Measurements from ENCODE around the gene KRTAP10-10.
"Not testable (repeated sequence)": the region's sequence is repeated elsewhere in the genome, so short reads cannot be mapped to it uniquely, and the experiment has no call there.

The KRTAP10-10 gene

GRCh38 chr21:44684077-44684476 is 46.9 kb downstream of the KRTAP10-10 start:
- no peak for DNase-seq (ENCODE audit: low spot score)

- DNase-seq (ENCODE audit: low spot score) = no peak
Observed at GRCh38 chr21:44684483-44684882, 47.3 kb downstream of the KRTAP10-10 start.

- not testable (repeated sequence) for DNase-seq (ENCODE audit: low spot score)
Observed at GRCh38 chr21:44685050-44685449, 47.9 kb downstream of the KRTAP10-10 start.

GRCh38 chr21:44686000-44686781 is 49.0 kb downstream of the KRTAP10-10 start:
- no peak for DNase-seq (ENCODE audit: low spot score)

GRCh38 chr21:44686843-44687561 is 49.8 kb downstream of the KRTAP10-10 start:
- no peak for DNase-seq (ENCODE audit: low spot score)

- no peak for DNase-seq (ENCODE audit: low spot score)
Observed at GRCh38 chr21:44687671-44688070, 50.5 kb downstream of the KRTAP10-10 start.

Data from hepatic stellate cell (primary cell).